Activated naive CD8-positive, alpha-beta T cell treated with anti-CD3 and anti-CD28 coated beads for 36 hours (primary cell): ENCODE results near the gene ZBTB9. TPM values are rescaled to one million over a fixed set of nuclear protein-coding genes. Genes with fewer than 3 reads are reported as not detected.

Experiments
- DNase-seq: peaks from one replicate; pipeline ENCODE4 v3.0.0; 2021
- H3K27ac Mint-ChIP-seq: one replicate; pipeline ENCODE4 v1.8.0; 2022; ENCODE audit warnings: mild to moderate bottlenecking, moderate library complexity, mixed read lengths
- H3K27me3 Mint-ChIP-seq: one replicate; pipeline ENCODE4 v1.8.0; 2022; ENCODE audit warnings: mild to moderate bottlenecking, mixed read lengths
- H3K36me3 Mint-ChIP-seq: one replicate; pipeline ENCODE4 v1.8.0; 2021; ENCODE audit warnings: mild to moderate bottlenecking, mixed read lengths
- H3K4me1 Mint-ChIP-seq: one replicate; pipeline ENCODE4 v1.8.0; 2021; ENCODE audit warnings: mixed read lengths
- H3K4me3 Mint-ChIP-seq: one replicate; pipeline ENCODE4 v1.8.0; 2022; ENCODE audit warnings: mild to moderate bottlenecking, moderate library complexity, mixed read lengths
- H3K9me3 Mint-ChIP-seq: one replicate; pipeline ENCODE4 v1.8.0; 2022; ENCODE audit warnings: mixed read lengths
- total RNA-seq, 2 experiments: library from RNA; stranded (reverse); gene quantifications; one replicate each; pipeline ENCODE4 v1.2.3, GENCODE V29; 2021

Gene ZBTB9
- total RNA-seq, 2 experiments from 2014 or later = 11.3 to 11.7 TPM

DNA sequence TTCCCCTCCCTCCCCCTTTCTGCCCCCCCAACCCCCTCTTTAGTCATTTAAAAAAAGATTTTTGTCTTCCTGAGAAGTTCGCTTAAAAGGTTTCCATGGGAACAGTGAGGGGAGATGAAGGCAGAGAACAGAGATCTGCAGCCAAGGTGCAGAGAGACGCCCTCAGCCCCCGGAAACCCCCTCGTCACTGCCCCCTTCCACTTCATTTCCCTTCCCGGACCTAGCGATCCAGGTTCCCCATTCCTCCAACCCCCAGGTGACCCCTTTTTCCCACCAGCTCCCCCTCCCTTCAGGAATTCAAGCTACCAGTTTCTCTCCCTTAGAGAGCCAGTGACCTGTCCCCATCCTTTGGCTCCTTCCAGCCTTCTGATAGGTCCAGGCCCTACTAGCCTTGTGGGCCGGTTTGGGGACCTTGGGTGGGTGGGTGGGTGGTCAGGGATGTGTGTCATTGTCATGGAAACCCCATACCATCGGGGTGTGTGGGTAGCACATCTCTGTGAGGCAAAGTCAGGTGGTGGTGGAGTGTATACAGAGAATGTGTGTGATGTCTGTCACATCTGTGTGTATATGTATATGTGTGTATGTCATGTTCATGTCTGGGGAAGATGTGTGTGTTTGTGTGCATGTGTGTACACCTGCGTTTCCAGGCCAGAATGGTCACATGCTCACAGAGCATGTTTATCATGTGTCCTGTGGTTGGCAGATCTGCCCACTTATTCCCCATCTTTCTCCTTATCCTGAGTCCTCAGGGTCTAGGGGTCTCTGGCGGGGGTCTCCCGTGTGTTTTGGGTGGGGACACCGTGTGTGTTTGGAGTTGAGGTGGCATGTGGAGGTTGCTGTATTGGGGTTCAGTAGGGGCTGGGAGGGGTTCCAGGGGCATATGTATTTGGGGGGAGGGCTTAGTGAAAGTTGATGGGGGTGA is 27.5 kb upstream of the ZBTB9 start:
- peak; percentile 25 for DNase-seq
- H3K27me3 Mint-ChIP-seq = no peaks in the 10 kb centered on the region
- peaks cover 17% of the 10 kb centered on the region for H3K36me3 Mint-ChIP-seq
- H3K27ac Mint-ChIP-seq = peak overlapping the region; percentile 89
- H3K9me3 Mint-ChIP-seq = no peaks in the 10 kb centered on the region
- H3K4me3 Mint-ChIP-seq = peak overlapping the region; percentile 90
- peaks cover 58% of the 10 kb centered on the region for H3K4me1 Mint-ChIP-seq

DNA sequence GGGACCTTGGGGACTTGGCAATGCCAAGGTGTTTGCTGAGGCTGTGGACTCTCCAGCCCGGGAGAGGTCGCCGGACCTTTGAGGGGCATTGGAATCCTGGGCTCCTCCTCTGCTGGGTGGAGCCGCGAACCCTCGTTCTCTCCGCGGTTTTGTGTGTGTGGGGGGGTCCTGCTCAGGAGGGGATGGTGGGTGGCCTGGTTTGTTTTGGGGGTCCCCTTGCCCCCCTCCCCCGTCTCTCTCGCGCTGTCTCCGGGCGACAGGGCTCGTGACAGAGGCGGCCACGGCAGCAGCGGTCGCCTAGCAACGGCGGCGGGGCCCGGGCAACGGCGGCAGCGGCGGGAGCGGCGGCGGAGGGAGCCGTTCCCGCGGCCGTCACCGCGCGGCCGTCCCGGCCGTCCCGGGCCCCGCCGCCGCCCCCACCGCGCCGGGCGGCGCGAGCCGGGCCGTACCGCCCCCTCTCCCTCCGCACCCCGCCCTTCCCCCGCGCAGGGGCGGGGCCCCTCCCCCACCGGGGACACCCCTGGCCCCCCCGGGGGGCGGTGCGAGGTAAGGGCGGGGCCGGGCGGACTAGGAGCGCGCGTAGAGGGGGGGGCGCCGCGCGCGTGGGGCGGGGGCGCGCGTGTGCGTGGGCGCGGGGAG is 26.7 kb upstream of the ZBTB9 start:
- no peaks in the 10 kb centered on the region for H3K9me3 Mint-ChIP-seq
- DNase-seq = peak; percentile 67
- H3K27me3 Mint-ChIP-seq = no peaks in the 10 kb centered on the region
- H3K36me3 Mint-ChIP-seq = peaks cover 18% of the 10 kb centered on the region
- H3K27ac Mint-ChIP-seq = peak overlapping the region; percentile 86
- H3K4me3 Mint-ChIP-seq = peak overlapping the region; percentile 90
- H3K4me1 Mint-ChIP-seq = peaks cover 65% of the 10 kb centered on the region

DNA sequence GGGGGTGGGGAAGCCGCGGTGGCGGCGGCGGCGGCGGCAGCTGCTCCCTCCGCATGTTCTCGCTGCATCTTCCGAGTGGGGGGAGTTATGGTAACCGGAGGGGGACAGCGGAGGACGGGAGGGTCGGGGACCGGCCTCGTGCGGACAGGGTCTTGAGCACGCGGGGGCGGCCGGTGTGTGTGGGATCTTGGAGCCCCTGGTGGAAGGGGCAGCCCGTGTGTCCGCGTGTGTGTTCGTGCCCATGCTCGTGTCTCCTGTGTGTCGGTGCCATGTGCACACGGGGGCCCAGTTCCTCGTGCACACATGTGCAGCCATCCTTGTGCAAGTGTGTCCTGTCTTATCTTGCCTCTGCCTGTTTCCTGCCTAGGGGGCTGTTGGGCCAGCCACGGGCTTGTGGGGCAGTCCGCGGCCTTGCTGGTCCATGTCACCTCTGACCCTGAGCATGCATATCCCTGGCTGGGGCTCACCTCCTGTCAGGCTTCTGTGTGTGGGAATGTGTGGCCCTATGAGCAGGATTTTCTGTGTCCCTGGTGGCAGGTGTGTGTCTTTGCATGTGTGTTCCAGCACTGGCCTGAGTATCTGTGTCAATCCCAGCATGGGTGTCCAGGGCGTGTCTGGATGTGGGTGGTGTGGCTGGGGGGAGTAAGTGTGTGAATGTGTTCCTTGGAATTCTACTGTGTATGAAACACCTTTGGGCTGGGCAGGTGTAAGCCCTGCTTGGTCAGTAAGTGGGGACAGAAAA is 26.0 kb upstream of the ZBTB9 start:
- Mint-ChIP-seq H3K4me3 (peak overlapping the region; percentile 82), H3K4me1 (peaks cover 70% of the 10 kb centered on the region), H3K36me3 (peaks cover 20% of the 10 kb centered on the region), H3K9me3 (no peaks in the 10 kb centered on the region), H3K27me3 (no peaks in the 10 kb centered on the region), H3K27ac (peak overlapping the region; percentile 89)
- peak; percentile 43 for DNase-seq

DNA sequence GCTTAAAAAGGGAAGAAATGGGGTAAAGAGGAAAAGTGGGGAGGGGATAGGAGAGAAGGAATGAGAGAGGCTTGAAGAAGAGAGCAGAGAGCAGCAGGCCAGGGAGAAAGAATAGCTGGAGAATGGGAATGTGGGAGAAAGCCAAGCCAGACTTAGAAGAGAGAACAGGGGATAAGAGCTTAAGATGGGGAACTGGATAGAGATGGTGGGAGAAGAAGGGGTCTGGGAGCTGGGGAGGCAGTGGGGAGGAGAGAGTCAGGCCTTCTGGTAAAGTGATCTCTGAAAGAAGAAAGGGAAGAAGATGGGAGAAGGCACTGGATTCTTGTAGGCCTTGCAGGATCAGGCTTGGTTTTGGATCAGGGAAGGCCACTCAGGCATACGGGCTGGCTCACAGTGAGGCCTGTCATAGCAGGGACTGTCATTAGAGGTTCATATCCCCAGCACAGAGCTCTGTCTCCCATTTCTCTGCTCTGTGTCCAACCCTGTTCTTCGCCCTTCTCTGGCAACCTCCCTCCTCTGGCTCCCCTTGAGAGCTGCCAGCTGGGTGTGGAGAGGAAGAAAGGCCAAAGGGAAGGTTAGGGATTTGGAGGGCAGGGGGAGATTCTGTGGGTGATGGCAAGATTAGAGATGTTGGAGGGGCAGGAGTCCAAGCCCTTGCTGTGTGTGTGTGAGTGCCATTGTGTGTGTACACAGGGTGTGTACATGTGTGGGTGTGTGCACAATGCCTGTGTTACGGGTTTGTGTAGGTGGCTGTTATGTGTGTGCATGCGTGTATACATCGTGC is 25.2 kb upstream of the ZBTB9 start:
- peak overlapping the region; percentile 89 for H3K27ac Mint-ChIP-seq
- no peaks in the 10 kb centered on the region for H3K27me3 Mint-ChIP-seq
- peaks cover 66% of the 10 kb centered on the region for H3K4me1 Mint-ChIP-seq
- peak overlapping the region; percentile 82 for H3K4me3 Mint-ChIP-seq
- no peak for DNase-seq
- peaks cover 18% of the 10 kb centered on the region for H3K36me3 Mint-ChIP-seq
- no peaks in the 10 kb centered on the region for H3K9me3 Mint-ChIP-seq

DNA sequence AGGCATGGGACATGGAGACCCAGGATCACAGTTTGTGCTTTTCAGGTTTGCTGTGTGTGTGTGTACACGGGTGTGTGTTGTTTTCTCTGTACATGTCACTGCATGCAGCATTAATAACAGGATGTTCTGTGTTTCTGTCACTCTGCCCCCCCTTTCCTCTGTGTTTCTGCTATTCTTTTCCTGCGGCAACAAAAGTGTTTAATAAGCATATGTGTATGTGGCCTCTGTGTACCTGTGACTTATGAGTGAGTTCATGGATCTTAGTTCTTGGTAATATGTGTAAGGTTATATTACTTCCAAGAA is 24.7 kb upstream of the ZBTB9 start:
- Mint-ChIP-seq H3K9me3 (no peaks in the 10 kb centered on the region), H3K27me3 (no peaks in the 10 kb centered on the region), H3K27ac (peak overlapping the region; percentile 89), H3K36me3 (peaks cover 12% of the 10 kb centered on the region), H3K4me3 (peak overlapping the region; percentile 82), H3K4me1 (peaks cover 62% of the 10 kb centered on the region)
- no peak for DNase-seq

DNA sequence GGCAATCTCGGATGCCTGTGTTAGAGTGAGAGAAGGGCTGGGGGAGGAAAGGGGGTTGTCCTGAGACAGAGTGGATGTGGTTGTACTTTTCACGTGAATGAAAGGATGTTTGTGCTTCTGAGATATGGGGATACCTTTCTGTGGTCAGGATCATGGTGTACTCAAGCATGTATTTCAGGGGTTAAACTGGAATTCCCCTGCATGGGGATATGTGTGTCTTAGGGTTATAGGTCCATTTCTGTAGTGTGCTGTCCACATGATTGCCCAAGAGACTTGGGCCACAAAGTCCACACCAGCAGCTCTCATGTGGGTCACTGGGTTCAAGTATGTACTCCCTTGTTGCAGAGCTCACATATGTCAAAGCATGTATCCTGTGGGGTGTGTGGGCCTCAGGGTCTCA is 24.0 kb upstream of the ZBTB9 start:
- H3K4me1 Mint-ChIP-seq = peaks cover 56% of the 10 kb centered on the region
- peaks cover 7% of the 10 kb centered on the region for H3K36me3 Mint-ChIP-seq
- peak overlapping the region; percentile 75 for H3K4me3 Mint-ChIP-seq
- H3K9me3 Mint-ChIP-seq = no peaks in the 10 kb centered on the region
- no peak for DNase-seq
- H3K27me3 Mint-ChIP-seq = no peaks in the 10 kb centered on the region
- peak overlapping the region; percentile 89 for H3K27ac Mint-ChIP-seq

DNA sequence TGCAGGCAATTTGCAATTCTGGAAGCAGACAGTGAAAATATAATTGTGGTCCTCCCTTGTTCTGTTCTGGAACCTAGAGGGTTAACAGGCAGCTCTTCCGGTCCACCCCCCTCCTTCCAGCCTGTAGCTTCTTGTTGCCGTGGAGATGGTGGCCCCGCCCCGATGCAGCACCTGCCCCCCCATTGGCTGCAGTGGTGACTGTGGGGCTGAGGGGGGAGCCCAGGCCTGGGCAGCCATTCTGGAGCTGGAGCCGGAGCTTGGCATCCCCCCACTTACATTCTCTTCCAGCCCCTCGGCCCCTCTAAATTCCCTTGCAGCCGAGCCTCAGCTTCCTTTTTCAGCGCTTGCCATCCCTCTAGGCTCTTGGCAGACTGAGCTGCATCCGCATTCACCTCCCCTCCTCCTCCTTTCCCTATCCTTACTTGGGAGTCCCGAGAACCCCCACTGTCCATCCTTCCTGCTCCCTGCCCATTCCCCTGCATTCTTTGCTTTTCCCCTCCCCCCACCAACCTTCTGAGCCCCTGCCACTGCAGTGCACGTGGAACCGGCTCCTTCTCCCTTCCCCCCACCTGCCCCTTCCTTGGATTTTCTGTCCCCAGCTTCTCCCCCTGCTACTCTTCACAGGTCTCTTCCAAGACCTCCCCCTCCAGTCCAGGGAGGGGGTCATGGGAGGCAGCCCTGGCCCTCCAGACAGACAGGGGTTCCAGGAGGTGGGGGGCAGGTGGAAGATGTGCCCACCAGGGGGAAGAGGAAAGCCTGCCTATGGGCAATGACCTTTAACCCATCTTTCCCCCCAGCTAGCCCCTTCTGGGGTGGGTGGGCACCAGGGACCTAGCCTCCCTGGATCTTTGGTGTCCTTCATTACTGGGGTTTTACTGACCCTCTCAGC is 23.1 kb upstream of the ZBTB9 start:
- Mint-ChIP-seq H3K4me3 (peak overlapping the region; percentile 75), H3K27me3 (no peaks in the 10 kb centered on the region), H3K36me3 (peaks cover 6% of the 10 kb centered on the region), H3K4me1 (peaks cover 54% of the 10 kb centered on the region), H3K27ac (peak overlapping the region; percentile 89), H3K9me3 (no peaks in the 10 kb centered on the region)
- peak; percentile 86 for DNase-seq

DNA sequence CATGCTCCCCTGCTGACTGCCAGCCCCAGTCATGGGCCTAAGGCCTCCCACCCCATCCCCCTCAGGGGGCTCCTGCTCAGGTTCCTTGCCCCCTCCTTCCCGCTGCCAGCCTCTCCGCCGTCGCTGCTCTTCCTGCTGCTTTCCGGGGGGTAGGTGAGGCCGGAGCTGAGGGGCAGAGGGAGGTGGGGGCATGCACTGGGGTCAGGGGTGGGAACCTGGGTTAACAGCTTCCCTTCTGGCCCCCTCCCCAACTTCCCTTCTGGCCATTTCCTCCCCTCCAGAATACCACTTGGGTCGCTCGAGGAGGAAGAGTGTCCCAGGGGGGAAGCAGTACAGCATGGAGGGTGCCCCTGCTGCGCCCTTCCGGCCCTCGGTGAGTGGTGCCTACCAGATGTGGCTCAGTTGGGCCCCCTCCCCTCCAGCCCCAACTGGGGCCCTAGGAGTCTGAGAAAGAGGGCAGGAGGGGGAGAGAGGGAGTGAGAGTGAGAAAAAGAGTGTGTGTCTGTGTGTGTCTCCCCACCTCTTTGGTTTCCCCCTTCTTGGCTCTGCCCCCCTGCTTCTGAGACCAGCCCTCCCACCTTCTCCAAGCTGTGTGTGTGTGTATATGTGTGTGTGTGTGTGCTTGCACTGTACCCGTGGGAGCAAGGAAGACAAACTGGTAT is 22.4 kb upstream of the ZBTB9 start:
- H3K4me3 Mint-ChIP-seq = peak overlapping the region; percentile 75
- peaks cover 50% of the 10 kb centered on the region for H3K4me1 Mint-ChIP-seq
- peak overlapping the region; percentile 89 for H3K27ac Mint-ChIP-seq
- no peaks in the 10 kb centered on the region for H3K9me3 Mint-ChIP-seq
- H3K27me3 Mint-ChIP-seq = no peaks in the 10 kb centered on the region
- peak; percentile 29 for DNase-seq
- peaks cover 6% of the 10 kb centered on the region for H3K36me3 Mint-ChIP-seq

DNA sequence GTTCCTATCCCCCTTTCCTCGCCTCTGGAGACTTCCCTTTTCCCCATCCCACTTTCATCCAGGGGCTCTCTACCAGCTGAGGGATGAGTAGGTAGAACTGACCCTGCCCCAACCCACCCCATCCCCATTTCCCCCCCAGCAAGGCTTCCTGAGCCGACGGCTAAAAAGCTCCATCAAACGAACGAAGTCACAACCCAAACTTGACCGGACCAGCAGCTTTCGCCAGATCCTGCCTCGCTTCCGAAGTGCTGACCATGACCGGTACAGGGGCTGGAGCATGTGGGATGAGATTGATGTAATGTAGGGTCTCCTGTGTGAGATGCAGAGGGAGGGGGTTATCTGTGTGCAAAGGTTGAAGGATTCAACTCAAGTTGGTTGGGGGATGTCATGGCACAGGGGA is 21.8 kb upstream of the ZBTB9 start:
- H3K4me3 Mint-ChIP-seq = peak overlapping the region; percentile 75
- no peaks in the 10 kb centered on the region for H3K9me3 Mint-ChIP-seq
- H3K36me3 Mint-ChIP-seq = peaks cover 7% of the 10 kb centered on the region
- peak overlapping the region; percentile 89 for H3K27ac Mint-ChIP-seq
- H3K27me3 Mint-ChIP-seq = no peaks in the 10 kb centered on the region
- H3K4me1 Mint-ChIP-seq = peaks cover 45% of the 10 kb centered on the region
- DNase-seq = no peak

DNA sequence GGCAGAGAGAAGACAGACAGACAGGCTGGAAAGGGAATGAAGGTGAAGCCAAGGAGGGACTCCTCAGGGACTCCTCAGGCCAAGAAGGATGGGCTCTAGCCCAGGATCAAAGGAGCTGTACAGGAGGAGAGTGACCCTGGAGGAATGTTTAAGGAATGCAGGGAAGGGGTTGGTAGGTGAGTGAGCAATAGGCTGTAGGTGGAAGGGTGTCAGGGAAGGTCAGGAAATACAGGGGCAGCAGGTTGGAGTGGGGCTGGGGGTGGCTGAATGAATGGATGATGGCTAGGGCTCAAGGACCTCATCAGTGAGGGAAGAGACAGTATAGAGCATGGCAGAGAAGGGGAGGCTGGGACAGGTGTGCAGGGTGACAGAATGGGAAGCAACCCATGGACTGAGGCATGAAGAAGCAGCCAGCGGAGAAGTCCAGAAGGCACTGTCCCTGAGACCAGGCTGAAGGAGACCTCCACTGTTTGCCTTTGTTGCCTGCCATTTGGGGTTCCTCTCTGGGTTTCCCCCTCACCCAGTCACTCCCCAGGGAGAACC is 21.3 kb upstream of the ZBTB9 start:
- no peaks in the 10 kb centered on the region for H3K9me3 Mint-ChIP-seq
- no peaks in the 10 kb centered on the region for H3K27me3 Mint-ChIP-seq
- H3K36me3 Mint-ChIP-seq = peaks cover 7% of the 10 kb centered on the region
- peak overlapping the region; percentile 46 for H3K27ac Mint-ChIP-seq
- H3K4me3 Mint-ChIP-seq = peak overlapping the region; percentile 36
- H3K4me1 Mint-ChIP-seq = peaks cover 45% of the 10 kb centered on the region
- no peak for DNase-seq

DNA sequence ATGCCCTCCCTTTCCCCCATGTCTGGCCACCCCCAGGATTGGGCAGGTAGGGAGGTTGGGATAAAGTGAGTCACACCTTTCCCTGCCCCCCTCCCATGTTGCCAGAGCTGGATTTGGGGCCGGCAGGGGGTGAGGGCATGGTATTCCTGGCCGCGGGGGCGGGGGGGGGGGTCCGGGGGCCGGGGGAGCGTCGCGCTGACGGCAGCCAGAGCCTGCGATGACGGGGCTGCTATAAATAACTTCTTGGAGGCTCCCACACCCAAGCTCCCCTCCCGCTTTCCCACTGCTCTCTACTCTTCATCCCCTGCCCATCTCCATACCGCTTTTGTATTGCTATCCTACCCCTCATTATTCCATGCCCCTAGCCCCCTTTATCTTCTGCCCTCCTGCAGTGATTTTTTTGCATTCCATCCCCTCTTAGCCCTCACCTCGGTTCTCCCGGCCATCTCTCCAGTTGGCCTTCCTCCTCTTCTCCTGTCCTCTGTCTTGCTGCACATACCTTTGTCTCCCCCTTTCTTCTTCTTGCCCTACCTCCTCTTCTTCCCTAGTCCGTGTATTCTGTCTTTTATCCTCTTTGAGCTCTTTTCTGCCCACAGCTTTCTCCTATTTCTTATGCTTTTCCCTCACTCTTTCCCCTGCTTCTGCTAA is 20.7 kb upstream of the ZBTB9 start:
- Mint-ChIP-seq H3K9me3 (no peaks in the 10 kb centered on the region), H3K4me1 (peaks cover 41% of the 10 kb centered on the region), H3K4me3 (no peak overlapping the region), H3K27ac (no peak overlapping the region), H3K27me3 (no peaks in the 10 kb centered on the region), H3K36me3 (peaks cover 7% of the 10 kb centered on the region)
- no peak for DNase-seq

DNA sequence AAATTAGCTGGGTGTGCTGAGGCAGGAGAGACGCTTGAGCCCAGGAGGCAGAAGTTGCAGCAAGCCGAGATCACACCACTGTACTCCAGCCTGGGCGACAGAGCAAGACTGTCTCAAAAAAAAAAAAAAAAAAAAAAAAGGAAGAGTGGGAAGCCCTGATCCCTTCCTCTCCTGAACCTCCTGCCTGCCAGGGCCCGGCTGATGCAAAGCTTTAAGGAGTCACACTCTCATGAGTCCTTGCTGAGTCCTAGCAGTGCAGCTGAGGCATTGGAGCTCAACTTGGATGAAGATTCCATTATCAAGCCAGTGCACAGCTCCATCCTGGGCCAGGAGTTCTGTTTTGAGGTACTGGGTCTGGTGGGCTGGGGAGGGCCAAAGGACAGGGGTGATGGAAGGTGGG is 19.4 kb upstream of the ZBTB9 start:
- Mint-ChIP-seq H3K9me3 (no peaks in the 10 kb centered on the region), H3K27me3 (no peaks in the 10 kb centered on the region), H3K36me3 (peaks cover 7% of the 10 kb centered on the region), H3K27ac (no peak overlapping the region), H3K4me1 (peaks cover 28% of the 10 kb centered on the region), H3K4me3 (no peak overlapping the region)
- DNase-seq = no peak

DNA sequence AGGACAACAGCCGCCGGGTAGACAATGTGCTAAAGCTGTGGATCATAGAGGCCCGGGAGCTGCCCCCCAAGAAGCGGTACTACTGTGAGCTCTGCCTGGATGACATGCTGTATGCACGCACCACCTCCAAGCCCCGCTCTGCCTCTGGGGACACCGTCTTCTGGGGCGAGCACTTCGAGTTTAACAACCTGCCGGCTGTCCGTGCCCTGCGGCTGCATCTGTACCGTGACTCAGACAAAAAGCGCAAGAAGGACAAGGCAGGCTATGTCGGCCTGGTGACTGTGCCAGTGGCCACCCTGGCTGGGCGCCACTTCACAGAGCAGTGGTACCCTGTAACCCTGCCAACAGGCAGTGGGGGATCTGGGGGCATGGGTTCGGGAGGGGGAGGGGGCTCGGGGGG is 16.7 kb upstream of the ZBTB9 start:
- H3K4me1 Mint-ChIP-seq = peaks cover 7% of the 10 kb centered on the region
- no peaks in the 10 kb centered on the region for H3K9me3 Mint-ChIP-seq
- H3K4me3 Mint-ChIP-seq = no peak overlapping the region
- DNase-seq = no peak
- no peaks in the 10 kb centered on the region for H3K27me3 Mint-ChIP-seq
- no peak overlapping the region for H3K27ac Mint-ChIP-seq
- peaks cover 10% of the 10 kb centered on the region for H3K36me3 Mint-ChIP-seq
